GM10266 (cell line): Measurements from ENCODE around the gene ASB6.

ENCODE experiments used
- DNase-seq: peaks from one replicate; pipeline ENCODE4 v3.0.0; 2012; ENCODE audit errors: extremely low spot score
- TF ChIP-seq, protein P1 (sequence below): IDR thresholded peaks from 2 replicates; pipeline ENCODE4 v1.5.1; 2012; ENCODE audit warnings: mild to moderate bottlenecking, low read depth; ENCODE audit not compliant: control insufficient read depth, insufficient read depth; ENCODE audit errors: missing control alignments

ASB6 gene

DNA sequence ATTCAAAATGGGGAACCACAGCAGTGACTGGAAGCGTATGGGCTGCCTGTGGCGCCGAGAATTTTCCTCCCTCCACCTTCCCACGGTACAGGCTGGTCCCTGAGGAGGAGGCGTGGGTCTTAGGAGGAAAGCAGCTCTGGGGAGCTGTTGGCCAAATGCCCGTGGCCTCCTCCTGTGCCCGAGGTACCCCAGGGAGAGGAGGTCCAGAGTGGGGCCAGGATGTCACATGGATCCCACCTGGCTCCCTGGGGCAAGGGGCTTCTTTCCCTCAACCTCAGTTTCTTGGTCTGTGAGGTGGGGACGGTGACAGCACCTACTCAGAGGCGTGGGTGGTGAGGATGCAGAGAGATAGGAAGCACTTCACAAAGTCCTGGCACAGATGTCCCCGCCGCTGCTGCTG is 40.0 kb upstream of the ASB6 start:
- TF ChIP-seq, protein P1, sequence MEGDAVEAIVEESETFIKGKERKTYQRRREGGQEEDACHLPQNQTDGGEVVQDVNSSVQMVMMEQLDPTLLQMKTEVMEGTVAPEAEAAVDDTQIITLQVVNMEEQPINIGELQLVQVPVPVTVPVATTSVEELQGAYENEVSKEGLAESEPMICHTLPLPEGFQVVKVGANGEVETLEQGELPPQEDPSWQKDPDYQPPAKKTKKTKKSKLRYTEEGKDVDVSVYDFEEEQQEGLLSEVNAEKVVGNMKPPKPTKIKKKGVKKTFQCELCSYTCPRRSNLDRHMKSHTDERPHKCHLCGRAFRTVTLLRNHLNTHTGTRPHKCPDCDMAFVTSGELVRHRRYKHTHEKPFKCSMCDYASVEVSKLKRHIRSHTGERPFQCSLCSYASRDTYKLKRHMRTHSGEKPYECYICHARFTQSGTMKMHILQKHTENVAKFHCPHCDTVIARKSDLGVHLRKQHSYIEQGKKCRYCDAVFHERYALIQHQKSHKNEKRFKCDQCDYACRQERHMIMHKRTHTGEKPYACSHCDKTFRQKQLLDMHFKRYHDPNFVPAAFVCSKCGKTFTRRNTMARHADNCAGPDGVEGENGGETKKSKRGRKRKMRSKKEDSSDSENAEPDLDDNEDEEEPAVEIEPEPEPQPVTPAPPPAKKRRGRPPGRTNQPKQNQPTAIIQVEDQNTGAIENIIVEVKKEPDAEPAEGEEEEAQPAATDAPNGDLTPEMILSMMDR, result no peak
- no peak for DNase-seq

GRCh38 chr9:129679537-129679936 is 37.6 kb upstream of the ASB6 start:
- no peak for DNase-seq
- TF ChIP-seq, protein P1, result no peak

DNA sequence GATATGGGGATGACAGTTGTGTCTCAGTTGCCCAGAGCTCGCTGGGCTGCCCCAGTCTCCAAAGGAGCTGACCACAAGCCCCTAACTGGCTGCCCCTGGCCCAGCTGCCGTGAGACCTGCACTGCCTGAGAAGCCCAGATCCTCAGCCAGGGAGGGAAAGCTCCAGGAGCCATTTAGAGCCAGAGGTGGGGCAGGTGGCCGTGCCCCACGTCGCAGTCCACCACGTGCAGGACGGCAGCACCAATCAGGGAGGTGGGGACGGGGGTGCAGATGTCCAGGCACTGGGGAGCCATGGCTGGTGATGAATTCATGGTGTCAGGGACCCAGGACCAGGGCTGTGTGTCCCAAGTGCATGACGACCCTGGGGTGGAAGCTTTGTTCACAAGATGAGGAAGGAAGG is 36.9 kb upstream of the ASB6 start:
- no peak for DNase-seq

DNA sequence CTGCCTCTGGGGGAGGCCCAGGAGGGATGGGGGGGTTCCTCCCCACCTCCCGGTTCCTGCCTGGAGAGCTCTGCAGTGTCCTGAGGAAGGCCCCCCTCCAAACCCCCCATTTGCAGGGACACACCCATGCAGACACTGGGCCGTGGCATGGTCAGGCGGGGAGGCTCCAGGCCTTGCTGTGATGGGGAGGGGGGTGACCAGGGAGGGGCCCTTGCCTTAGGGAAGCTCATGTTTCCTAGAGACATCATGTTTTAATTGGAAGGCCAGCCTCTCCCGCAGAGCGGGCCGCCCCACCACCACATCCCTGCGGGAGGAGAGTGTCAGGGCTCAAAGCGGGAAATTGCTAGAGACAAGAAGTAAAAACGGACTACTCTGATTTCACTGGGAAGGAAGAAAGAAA is 35.5 kb upstream of the ASB6 start:
- DNase-seq, result no peak
- TF ChIP-seq, protein P1, result no peak

More for the DNA sequence above, 36.9 kb upstream of the ASB6 start:
- TF ChIP-seq, protein P1, result no peak

GRCh38 chr9:129676975-129677374 is 35.0 kb upstream of the ASB6 start:
- no peak for DNase-seq
- TF ChIP-seq, protein P1, result no peak

DNA sequence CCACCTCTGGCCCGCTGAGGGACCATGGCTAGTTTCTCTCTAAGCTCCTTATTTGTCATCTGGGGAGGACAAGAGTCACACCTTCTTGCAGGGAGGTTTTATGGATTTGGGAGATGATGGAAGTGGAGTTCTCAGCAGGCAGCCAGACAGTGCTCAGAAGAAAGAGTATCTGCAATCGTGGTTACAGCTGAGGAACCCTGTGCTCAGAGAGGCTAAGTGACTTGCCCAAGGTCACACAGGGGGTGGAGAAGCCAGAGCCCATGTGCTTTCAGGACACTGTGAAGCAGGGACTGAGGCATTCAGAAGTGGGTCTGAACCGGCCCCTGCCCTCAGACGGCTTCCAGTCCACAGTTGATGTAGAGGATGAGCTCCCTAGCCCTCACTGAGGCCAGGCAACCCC is 34.3 kb upstream of the ASB6 start:
- no peak for DNase-seq
- TF ChIP-seq, protein P1, result no peak

DNA sequence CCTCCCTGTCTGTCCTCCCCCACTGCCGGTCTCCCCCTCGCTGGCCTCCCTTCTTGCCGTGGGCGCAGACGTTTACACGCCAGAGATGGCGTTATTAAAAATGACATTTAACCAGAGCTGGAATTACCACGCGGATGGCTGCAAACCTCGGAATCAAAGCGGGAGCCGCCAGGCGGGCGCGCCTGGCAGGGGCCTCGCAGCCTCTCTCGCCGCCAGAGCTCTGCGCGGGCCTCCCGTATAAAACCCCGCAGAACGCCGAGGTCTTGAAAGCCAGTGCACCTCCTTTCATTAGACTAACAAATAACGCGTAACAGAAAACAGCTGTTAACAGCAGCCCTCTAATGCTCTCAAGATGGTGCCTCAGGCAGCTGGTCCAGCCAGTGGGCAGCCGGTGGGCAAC is 33.7 kb upstream of the ASB6 start:
- no peak for DNase-seq

More for the DNA sequence above, 33.7 kb upstream of the ASB6 start:
- TF ChIP-seq, protein P1, result no peak
